22Rv1 (cell line): ENCODE results near the gene IL17RB.
A peak's percentile ranks its signal among the peaks of the same experiment; 100 is the strongest.

ENCODE experiments used
- H3K27ac ChIP-seq: fragments of 450-650 bp; 2 replicates; pipeline ENCODE4 v1.5.1; 2017
- ZFX ChIP-seq: fragments of 450-650 bp; IDR thresholded peaks from 2 replicates; pipeline ENCODE4 v1.6.1; 2017; ENCODE audit warnings: antibody characterized with exemption, borderline replicate concordance
- TF ChIP-seq, protein P1 (sequence below): fragments of 450-650 bp; IDR thresholded peaks from 2 replicates; pipeline ENCODE4 v1.5.1; 2017; ENCODE audit warnings: mild to moderate bottlenecking

IL17RB gene

DNA sequence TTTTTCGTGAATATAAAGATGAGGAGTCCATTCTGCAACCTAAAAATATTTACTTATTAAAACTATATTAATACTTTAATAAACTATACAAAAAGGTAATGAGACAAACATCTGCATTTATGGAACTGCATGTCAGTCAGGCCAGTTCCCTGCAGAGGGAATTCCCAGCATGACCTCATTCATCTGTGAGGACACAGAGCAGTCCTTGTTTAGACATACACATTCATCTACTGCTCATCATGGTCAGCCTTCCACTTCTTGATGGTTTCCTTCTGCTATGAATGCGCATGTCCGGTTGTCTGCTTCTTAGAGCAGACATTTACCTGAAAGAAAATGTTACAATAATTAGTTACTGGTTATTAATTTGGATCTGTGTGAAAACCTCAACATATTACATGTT lies 38.9 kb downstream of the IL17RB start:
- no peak for TF ChIP-seq ZFX
- TF ChIP-seq, protein P1, sequence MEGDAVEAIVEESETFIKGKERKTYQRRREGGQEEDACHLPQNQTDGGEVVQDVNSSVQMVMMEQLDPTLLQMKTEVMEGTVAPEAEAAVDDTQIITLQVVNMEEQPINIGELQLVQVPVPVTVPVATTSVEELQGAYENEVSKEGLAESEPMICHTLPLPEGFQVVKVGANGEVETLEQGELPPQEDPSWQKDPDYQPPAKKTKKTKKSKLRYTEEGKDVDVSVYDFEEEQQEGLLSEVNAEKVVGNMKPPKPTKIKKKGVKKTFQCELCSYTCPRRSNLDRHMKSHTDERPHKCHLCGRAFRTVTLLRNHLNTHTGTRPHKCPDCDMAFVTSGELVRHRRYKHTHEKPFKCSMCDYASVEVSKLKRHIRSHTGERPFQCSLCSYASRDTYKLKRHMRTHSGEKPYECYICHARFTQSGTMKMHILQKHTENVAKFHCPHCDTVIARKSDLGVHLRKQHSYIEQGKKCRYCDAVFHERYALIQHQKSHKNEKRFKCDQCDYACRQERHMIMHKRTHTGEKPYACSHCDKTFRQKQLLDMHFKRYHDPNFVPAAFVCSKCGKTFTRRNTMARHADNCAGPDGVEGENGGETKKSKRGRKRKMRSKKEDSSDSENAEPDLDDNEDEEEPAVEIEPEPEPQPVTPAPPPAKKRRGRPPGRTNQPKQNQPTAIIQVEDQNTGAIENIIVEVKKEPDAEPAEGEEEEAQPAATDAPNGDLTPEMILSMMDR = no peak
- no peak overlapping the region for H3K27ac ChIP-seq

GRCh38 chr3:53887446-53887845 lies 41.1 kb downstream of the IL17RB start:
- TF ChIP-seq, protein P1 = no peak
- TF ChIP-seq ZFX = no peak

GRCh38 chr3:53888232-53888631 lies 41.9 kb downstream of the IL17RB start:
- no peak overlapping the region for H3K27ac ChIP-seq
- TF ChIP-seq ZFX = no peak
- TF ChIP-seq, protein P1 = no peak

More at GRCh38 chr3:53887446-53887845, 41.1 kb downstream of the IL17RB start:
- no peak overlapping the region for H3K27ac ChIP-seq

- no peak for TF ChIP-seq ZFX
- TF ChIP-seq, protein P1 = no peak
- H3K27ac ChIP-seq = peak overlapping the region; percentile 82
These were observed 44.5 kb downstream of the IL17RB start for GRCh38 chr3:53890726-53891475.

DNA sequence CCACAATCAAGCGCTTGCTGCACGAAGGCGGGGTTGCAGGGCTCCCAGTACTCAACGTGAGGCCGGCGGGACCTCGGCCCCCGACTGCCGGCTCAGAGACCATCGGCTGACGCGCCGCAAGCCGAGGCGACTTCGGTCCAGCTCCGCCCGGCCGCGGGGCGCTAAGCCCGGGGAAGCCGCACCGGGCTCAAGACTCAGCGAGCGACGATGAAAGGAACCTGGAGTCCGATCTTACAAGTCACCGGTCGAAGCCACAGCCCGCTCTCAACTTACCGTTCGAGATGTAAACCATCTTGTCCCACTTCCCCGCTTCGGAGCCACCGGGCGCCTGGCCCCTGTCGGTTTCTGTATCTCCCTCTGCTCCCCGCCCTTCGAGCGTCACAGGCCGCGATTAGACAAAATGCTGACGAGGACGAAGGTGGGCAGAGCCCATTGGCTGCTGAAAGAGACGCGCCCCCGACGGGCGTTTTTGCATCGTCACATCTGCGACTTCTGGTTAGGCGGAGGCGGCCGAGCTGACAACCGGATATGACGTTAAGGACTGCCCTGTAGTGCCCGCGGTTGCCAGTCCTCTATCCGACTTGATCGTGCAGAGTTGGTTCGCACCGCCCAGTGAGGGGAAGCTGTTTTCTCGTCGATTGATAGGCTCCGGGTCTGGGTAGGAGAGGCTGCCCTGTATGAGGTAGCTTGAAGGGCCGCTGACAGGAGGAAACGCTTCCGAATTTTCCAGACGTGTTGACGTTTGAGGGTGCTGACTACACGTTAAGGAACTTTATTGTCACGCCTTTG lies 45.3 kb downstream of the IL17RB start, which contains the start of gene SELENOK:
Gene SELENOK, minus strand, starts transcription at position 363 of the 789 bp plus-strand sequence.
- peak within 1 kb of the TSS; percentile 82 for H3K27ac ChIP-seq
- TF ChIP-seq, protein P1 = no peak
- no peak for TF ChIP-seq ZFX

- TF ChIP-seq ZFX = no peak
- TF ChIP-seq, protein P1 = no peak
- peak overlapping the region; percentile 82 for H3K27ac ChIP-seq
These were observed 45.9 kb downstream of the IL17RB start for GRCh38 chr3:53892286-53892637.

GRCh38 chr3:53899750-53900149 lies 53.4 kb downstream of the IL17RB start:
- no peak overlapping the region for H3K27ac ChIP-seq
- TF ChIP-seq, protein P1 = no peak
- TF ChIP-seq ZFX = no peak
